ENCODE data around the gene C21orf58. TPM values are rescaled to one million over a fixed set of nuclear protein-coding genes. Genes with fewer than 3 reads are reported as not detected.
"Not testable (repeated sequence)": the region's sequence is repeated elsewhere in the genome, so short reads cannot be mapped to it uniquely, and the experiment has no call there.

C21orf58 gene
- 5.2 TPM for total RNA-seq
- polyA plus RNA-seq: under 1 TPM; 0.64 to 0.96 (median 0.83) TPM

DNA sequence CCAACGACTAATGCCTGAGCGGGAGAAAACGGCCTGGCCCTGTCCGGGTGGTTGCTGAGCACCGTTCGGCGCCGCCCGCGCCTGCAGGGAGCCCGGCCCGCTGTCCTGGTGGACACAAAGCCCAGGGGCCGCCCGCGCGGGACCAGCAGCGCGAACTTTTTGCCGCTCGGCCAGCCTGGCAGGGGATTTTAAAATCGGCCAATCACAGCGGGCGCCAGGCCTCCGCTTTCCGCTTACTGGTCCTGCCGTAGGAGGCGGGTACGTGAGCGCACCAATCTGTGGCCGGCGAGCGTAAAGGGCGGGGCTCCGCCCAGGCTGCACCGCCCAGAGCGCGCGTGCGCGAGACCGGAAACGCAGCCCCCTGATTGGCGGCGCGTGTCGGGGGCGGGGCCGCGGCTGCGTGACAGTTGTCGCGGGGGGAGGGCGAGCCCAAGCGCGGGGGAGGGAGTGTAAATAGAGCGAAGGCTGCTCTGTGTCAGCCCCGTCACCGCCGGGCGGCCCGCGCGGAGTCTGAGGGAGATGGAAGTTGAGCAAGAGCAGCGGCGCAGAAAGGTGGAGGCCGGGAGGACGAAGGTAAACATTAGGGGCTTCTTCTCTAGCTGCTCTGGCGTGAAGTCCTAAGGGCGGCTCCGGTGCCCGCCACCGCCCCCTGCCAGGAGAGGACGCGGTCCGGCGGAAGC lies at the start of gene C21orf58, which contains the start of gene PCNT:
Gene C21orf58, minus strand, starts transcription at position 161 of the 680 bp plus-strand sequence. CDS start 1,132 bp downstream, outside the sequence.
Gene PCNT, plus strand, starts transcription at position 447 of the 680 bp plus-strand sequence. Its CDS starts 73 bp downstream, at position 520.
- H3K4me3 Mint-ChIP-seq: peak within 1 kb of the TSS; percentile 96 to 98 (median 97)
- ATAC-seq (ENCODE audit: low read depth in 2 of 2) (peak; percentile 84 to 86), DNase-seq (peak; percentile 96 to 99 (median 98))
- no peaks in the 10 kb centered on the region for H3K27me3 Mint-ChIP-seq
- Histone ChIP-seq H3K27me3 (ENCODE audit: control insufficient read depth, insufficient read depth, low read length) (no peaks in the 10 kb centered on the region), H3K4me3 (ENCODE audit: low read depth, low read length) (peak within 1 kb of the TSS; percentile 78), H3K36me3 (ENCODE audit: control insufficient read depth, insufficient read depth, low read length) (peaks cover 7% of the 10 kb centered on the region), H3K9me3 (ENCODE audit: control insufficient read depth in 2 of 2, low read length in 2 of 2) (no peaks in the 10 kb centered on the region), H3K27ac (ENCODE audit: insufficient read depth, low read length, poor library complexity, severe bottlenecking) (peak within 1 kb of the TSS; percentile 98), H3K4me1 (ENCODE audit: control insufficient read depth, insufficient read depth, low read length, poor library complexity, severe bottlenecking) (peaks cover 32% of the 10 kb centered on the region)
- peaks cover 5 to 48% (median 27%) of the 10 kb centered on the region in 4 donors for H3K4me1 Mint-ChIP-seq
- no peaks in the 10 kb centered on the region for H3K9me3 Mint-ChIP-seq
- H3K36me3 Mint-ChIP-seq: peaks cover 6% of the 10 kb centered on the region
- peak within 1 kb of the TSS; percentile 96 to 99 (median 96) for H3K27ac Mint-ChIP-seq

GRCh38 chr21:46372947-46373346 lies 49.3 kb upstream of the C21orf58 start:
- ATAC-seq (ENCODE audit: low read depth in 2 of 2): not testable (repeated sequence)

GRCh38 chr21:46372014-46372485 lies 48.4 kb upstream of the C21orf58 start:
- Mint-ChIP-seq H3K27me3 (no peaks in the 10 kb centered on the region), H3K4me3 (no peak overlapping the region), H3K9me3 (no peaks in the 10 kb centered on the region), H3K36me3 (peaks cover 20% of the 10 kb centered on the region), H3K27ac (peak overlapping the region in 1 of 3 donors; percentile 52), H3K4me1 (peaks cover 0 to 19% (median 15%) of the 10 kb centered on the region in 4 donors)
- no peak overlapping the region for H3K27ac ChIP-seq (ENCODE audit: insufficient read depth, low read length, poor library complexity, severe bottlenecking)
- H3K27me3 ChIP-seq (ENCODE audit: control insufficient read depth, insufficient read depth, low read length): no peaks in the 10 kb centered on the region
- no peaks in the 10 kb centered on the region for H3K9me3 ChIP-seq (ENCODE audit: control insufficient read depth in 2 of 2, low read length in 2 of 2)
- peaks cover 15% of the 10 kb centered on the region for H3K36me3 ChIP-seq (ENCODE audit: control insufficient read depth, insufficient read depth, low read length)
- peaks cover 12% of the 10 kb centered on the region for H3K4me1 ChIP-seq (ENCODE audit: control insufficient read depth, insufficient read depth, low read length, poor library complexity, severe bottlenecking)
- ATAC-seq (ENCODE audit: low read depth in 2 of 2): no peak
- DNase-seq: no peak
- no peak overlapping the region for H3K4me3 ChIP-seq (ENCODE audit: low read depth, low read length)

More at GRCh38 chr21:46372947-46373346, 49.3 kb upstream of the C21orf58 start:
- not testable (repeated sequence) for H3K4me3 Mint-ChIP-seq; DNase-seq; H3K27me3 Mint-ChIP-seq; H3K9me3 ChIP-seq (ENCODE audit: control insufficient read depth in 2 of 2, low read length in 2 of 2); H3K9me3 Mint-ChIP-seq; H3K27ac ChIP-seq (ENCODE audit: insufficient read depth, low read length, poor library complexity, severe bottlenecking); H3K4me3 ChIP-seq (ENCODE audit: low read depth, low read length); H3K27me3 ChIP-seq (ENCODE audit: control insufficient read depth, insufficient read depth, low read length)
- H3K36me3 Mint-ChIP-seq: peaks cover 26% of the 10 kb centered on the region
- peaks cover 12% of the 10 kb centered on the region for H3K4me1 ChIP-seq (ENCODE audit: control insufficient read depth, insufficient read depth, low read length, poor library complexity, severe bottlenecking)
- peaks cover 11% of the 10 kb centered on the region for H3K36me3 ChIP-seq (ENCODE audit: control insufficient read depth, insufficient read depth, low read length)
- H3K27ac Mint-ChIP-seq: peak overlapping the region in 1 of 3 donors; percentile 52
- peaks cover 0 to 19% (median 13%) of the 10 kb centered on the region in 4 donors for H3K4me1 Mint-ChIP-seq

DNA sequence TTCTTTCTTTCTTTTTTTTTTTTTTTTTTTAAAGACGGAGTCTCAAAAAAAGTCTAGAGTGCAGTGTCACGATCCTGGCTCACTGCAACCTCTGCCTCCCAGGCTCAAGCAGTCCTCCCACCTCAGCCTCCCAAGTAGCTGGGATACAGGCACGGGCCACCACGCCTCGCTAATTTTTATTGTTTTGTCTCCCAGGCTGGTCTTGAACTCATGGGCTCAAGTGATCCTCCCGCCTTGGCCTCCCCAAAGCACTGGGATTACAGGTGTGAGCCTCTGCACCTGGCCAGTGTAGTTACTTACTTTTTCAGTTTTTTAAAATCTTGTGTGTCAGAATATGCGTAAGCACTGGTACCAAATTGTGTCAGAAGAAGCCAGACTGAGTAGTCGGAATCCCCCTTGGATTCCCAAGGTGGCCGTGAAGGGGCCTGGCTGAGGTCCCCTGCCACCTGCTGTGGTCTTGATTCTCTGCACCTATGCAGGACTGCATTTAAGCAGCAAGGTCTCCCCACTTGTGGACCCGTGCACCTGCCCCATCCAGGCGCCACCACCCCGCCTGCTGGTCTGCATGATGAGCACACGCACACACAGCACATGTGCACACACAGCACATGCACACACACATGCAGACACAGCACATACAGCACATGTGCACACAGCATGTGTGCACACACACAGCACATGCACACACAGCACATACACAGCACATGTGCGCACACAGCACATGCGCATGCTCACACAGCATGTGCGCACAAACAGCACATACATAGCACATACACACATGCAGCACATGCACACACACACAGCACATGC lies 47.7 kb upstream of the C21orf58 start:
- no peak for DNase-seq
- Mint-ChIP-seq H3K27me3 (no peaks in the 10 kb centered on the region), H3K9me3 (no peaks in the 10 kb centered on the region), H3K4me1 (peaks cover 0 to 17% (median 13%) of the 10 kb centered on the region in 4 donors), H3K36me3 (peaks cover 20% of the 10 kb centered on the region), H3K27ac (peak overlapping the region in 1 of 3 donors; percentile 31), H3K4me3 (peak overlapping the region in 1 of 4 donors; percentile 41)
- H3K9me3 ChIP-seq (ENCODE audit: control insufficient read depth in 2 of 2, low read length in 2 of 2): no peaks in the 10 kb centered on the region
- no peak overlapping the region for H3K4me3 ChIP-seq (ENCODE audit: low read depth, low read length)
- H3K27ac ChIP-seq (ENCODE audit: insufficient read depth, low read length, poor library complexity, severe bottlenecking): no peak overlapping the region
- H3K27me3 ChIP-seq (ENCODE audit: control insufficient read depth, insufficient read depth, low read length): no peaks in the 10 kb centered on the region
- peaks cover 21% of the 10 kb centered on the region for H3K36me3 ChIP-seq (ENCODE audit: control insufficient read depth, insufficient read depth, low read length)
- H3K4me1 ChIP-seq (ENCODE audit: control insufficient read depth, insufficient read depth, low read length, poor library complexity, severe bottlenecking): peaks cover 12% of the 10 kb centered on the region
- ATAC-seq (ENCODE audit: low read depth in 2 of 2): no peak

- no peaks in the 10 kb centered on the region for H3K9me3 Mint-ChIP-seq
- no peak overlapping the region for H3K27ac ChIP-seq (ENCODE audit: insufficient read depth, low read length, poor library complexity, severe bottlenecking)
- H3K9me3 ChIP-seq (ENCODE audit: control insufficient read depth in 2 of 2, low read length in 2 of 2): no peaks in the 10 kb centered on the region
- DNase-seq (peak in 1 of 3 donors; percentile 12), ATAC-seq (ENCODE audit: low read depth in 2 of 2) (peak in 1 of 2 donors; percentile 40)
- H3K4me1 ChIP-seq (ENCODE audit: control insufficient read depth, insufficient read depth, low read length, poor library complexity, severe bottlenecking): peaks cover 12% of the 10 kb centered on the region
- H3K4me1 Mint-ChIP-seq: peaks cover 0 to 17% (median 12%) of the 10 kb centered on the region in 4 donors
- no peaks in the 10 kb centered on the region for H3K27me3 Mint-ChIP-seq
- no peak overlapping the region for H3K4me3 ChIP-seq (ENCODE audit: low read depth, low read length)
- H3K36me3 Mint-ChIP-seq: peaks cover 27% of the 10 kb centered on the region
- H3K4me3 Mint-ChIP-seq: no peak overlapping the region
- H3K27ac Mint-ChIP-seq: peak overlapping the region in 2 of 3 donors; percentile 86 to 87
- no peaks in the 10 kb centered on the region for H3K27me3 ChIP-seq (ENCODE audit: control insufficient read depth, insufficient read depth, low read length)
- H3K36me3 ChIP-seq (ENCODE audit: control insufficient read depth, insufficient read depth, low read length): peaks cover 28% of the 10 kb centered on the region
Measured at GRCh38 chr21:46369520-46370235, 46.0 kb upstream of the C21orf58 start.

DNA sequence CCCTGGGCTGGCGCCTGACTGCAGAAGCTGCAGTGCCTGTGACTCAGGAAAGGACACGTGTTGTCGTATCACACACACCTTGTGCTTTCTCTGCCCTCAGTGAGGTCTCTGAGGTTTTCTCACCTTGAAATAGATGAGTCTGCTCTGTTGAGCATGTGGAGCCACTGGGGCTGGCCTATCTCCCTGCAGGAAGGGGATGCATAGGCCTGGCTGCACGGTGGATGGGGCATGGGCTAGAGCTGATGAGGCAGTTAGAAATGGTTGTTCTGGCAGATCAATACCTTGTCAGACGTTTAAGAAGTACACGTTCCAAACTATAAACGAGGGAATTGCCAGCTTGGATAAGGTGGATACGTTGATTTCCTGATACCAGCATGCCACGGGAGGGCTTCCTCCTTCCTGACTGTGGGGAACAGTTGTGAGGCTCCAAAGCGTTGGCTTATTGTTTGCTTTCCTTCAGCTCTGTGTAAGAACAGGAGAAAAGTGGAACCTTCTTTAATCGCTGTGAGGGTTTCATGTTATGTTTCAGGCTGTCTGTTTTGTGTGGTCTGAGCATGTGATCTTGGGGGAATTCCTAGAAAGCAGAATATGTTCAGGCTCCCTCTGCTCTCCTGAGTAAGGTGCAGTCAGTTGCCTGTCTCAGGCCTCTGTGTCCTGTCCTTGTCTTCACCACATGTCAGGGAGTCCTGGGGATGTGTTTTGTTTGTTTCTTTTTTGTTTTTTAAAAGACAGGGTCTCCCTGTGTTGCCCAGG lies 45.0 kb upstream of the C21orf58 start:
- peak; percentile 36 to 55 for ATAC-seq (ENCODE audit: low read depth in 2 of 2)
- peak overlapping the region; percentile 28 for H3K4me3 ChIP-seq (ENCODE audit: low read depth, low read length)
- peaks cover 27% of the 10 kb centered on the region for H3K36me3 Mint-ChIP-seq

More for the DNA sequence above, 45.0 kb upstream of the C21orf58 start:
- Mint-ChIP-seq H3K9me3 (no peaks in the 10 kb centered on the region), H3K27me3 (no peaks in the 10 kb centered on the region), H3K4me3 (peak overlapping the region in 2 of 4 donors; percentile 26 to 59), H3K4me1 (peaks cover 0 to 17% (median 12%) of the 10 kb centered on the region in 4 donors), H3K27ac (peak overlapping the region; percentile 86 to 93 (median 87))
- peak in 1 of 3 donors; percentile 63 for DNase-seq
- peaks cover 30% of the 10 kb centered on the region for H3K36me3 ChIP-seq (ENCODE audit: control insufficient read depth, insufficient read depth, low read length)
- no peaks in the 10 kb centered on the region for H3K9me3 ChIP-seq (ENCODE audit: control insufficient read depth in 2 of 2, low read length in 2 of 2)
- H3K4me1 ChIP-seq (ENCODE audit: control insufficient read depth, insufficient read depth, low read length, poor library complexity, severe bottlenecking): peaks cover 12% of the 10 kb centered on the region
- H3K27me3 ChIP-seq (ENCODE audit: control insufficient read depth, insufficient read depth, low read length): no peaks in the 10 kb centered on the region
- peak overlapping the region; percentile 55 for H3K27ac ChIP-seq (ENCODE audit: insufficient read depth, low read length, poor library complexity, severe bottlenecking)
